ENCODE measurements around the gene FGG.

DNA sequence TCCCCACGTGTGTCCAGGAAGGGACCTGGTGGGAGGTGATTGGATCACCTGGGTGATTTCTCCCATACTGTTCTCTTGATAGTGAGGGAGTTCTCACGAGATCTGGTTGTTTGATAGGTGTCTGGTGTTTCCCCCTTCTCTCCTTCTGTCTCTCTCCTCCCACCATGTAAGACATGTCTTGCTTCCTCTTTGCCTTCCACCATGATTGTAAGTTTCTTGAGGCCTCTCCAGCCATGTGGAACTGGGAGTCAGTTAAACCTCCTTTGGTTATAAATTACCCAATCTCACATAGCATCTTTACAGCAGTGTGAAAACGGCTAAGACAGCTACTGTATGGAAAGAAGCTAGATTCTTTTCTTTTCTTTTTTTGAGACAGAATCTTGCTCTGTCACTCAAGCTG is 21.6 kb upstream of the FGG start:
- TF ChIP-seq EZH2 (IDR thresholded peaks at IDR 0.05; ENCODE audit: insufficient read depth, poor library complexity, severe bottlenecking) (no peak), EZH2phosphoT487 (IDR thresholded peaks at IDR 0.05; ENCODE audit: insufficient read depth, low read depth) (no peak)

Data from GM23248 (cell line).